ENCODE results near the gene ASB3. TPM values are rescaled to one million over a fixed set of nuclear protein-coding genes. Genes with fewer than 3 reads are reported as not detected.

Gene ASB3
- total and polyA plus RNA-seq, 11 donors, result 4.2 to 18.0 (median 9.7) TPM

GRCh38 chr2:53636109-53636508 lies 150.6 kb downstream of the ASB3 start:
- H3K4me3 ChIP-seq, result no peak overlapping the region
- TF ChIP-seq, protein P1, sequence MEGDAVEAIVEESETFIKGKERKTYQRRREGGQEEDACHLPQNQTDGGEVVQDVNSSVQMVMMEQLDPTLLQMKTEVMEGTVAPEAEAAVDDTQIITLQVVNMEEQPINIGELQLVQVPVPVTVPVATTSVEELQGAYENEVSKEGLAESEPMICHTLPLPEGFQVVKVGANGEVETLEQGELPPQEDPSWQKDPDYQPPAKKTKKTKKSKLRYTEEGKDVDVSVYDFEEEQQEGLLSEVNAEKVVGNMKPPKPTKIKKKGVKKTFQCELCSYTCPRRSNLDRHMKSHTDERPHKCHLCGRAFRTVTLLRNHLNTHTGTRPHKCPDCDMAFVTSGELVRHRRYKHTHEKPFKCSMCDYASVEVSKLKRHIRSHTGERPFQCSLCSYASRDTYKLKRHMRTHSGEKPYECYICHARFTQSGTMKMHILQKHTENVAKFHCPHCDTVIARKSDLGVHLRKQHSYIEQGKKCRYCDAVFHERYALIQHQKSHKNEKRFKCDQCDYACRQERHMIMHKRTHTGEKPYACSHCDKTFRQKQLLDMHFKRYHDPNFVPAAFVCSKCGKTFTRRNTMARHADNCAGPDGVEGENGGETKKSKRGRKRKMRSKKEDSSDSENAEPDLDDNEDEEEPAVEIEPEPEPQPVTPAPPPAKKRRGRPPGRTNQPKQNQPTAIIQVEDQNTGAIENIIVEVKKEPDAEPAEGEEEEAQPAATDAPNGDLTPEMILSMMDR (IDR thresholded peaks at IDR 0.05), result no peak
- TF ChIP-seq POLR2A (IDR thresholded peaks at IDR 0.05), result no peak
- 88 to 96% (median 94%) methylated on average over 4 of the region's 4 CpGs for WGBS, 4 donors
- ATAC-seq (no peak), DNase-seq (no peak)
- intact Hi-C loops (cut with DNase I), result no loop called here
- H3K27ac ChIP-seq, result no peak overlapping the region
- no peaks in the 10 kb centered on the region for H3K9me3 ChIP-seq
- H3K27me3 ChIP-seq, result no peaks in the 10 kb centered on the region
- H3K4me1 ChIP-seq, result no peaks in the 10 kb centered on the region
- H3K36me3 ChIP-seq, result no peaks in the 10 kb centered on the region

DNA sequence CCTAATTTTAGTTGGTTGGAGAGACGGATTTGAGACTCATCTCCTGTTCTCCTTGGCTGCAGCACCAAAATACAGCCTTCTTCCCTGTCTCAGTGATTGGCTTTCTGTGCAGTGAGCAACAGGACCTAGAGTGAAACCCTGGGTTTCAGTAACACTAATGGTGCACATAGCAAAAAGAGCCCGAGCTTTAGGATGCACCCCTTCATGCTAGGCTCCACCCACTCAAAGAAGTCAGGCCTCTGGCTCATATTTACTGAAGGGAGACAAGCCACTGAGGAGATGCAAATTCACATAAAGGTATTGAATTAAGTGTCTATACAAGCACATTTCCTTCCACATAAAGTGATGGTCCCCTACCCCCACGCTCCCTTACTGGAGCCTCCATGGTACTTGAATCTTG lies 151.1 kb downstream of the ASB3 start:
- Histone ChIP-seq H3K27ac (no peak overlapping the region), H3K9me3 (no peaks in the 10 kb centered on the region), H3K27me3 (no peaks in the 10 kb centered on the region), H3K4me1 (no peaks in the 10 kb centered on the region), H3K36me3 (no peaks in the 10 kb centered on the region), H3K4me3 (no peak overlapping the region)
- TF ChIP-seq POLR2A (IDR thresholded peaks at IDR 0.05), result no peak
- TF ChIP-seq, protein P1 (IDR thresholded peaks at IDR 0.05), result no peak
- DNase-seq, result no peak
- no peak for ATAC-seq
- WGBS, 4 donors, result 81 to 92% (median 88%) methylated on average over 3 of the region's 3 CpGs
- intact Hi-C loops (cut with DNase I), result no loop called here

DNA sequence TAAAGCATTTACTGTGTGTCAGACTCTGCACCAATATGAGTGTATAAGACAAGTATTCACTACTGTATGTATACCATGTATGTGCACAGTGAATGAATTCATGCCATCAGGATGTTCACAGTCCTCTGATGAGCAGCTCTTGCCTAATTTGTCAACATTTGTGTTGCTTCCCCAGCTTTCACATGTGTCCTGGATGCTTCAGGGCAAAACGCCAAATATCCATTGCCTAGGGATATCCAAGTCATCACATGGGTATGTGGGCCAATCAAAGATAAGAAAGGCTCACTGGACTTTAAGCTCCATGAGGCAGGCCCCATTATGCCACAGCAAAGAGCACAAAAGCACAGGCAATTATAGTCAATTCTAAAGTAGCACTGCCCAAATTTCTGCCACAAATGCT lies 153.3 kb downstream of the ASB3 start:
- no peak for DNase-seq
- Histone ChIP-seq H3K27me3 (no peaks in the 10 kb centered on the region), H3K9me3 (no peaks in the 10 kb centered on the region), H3K4me3 (no peak overlapping the region), H3K27ac (no peak overlapping the region), H3K36me3 (no peaks in the 10 kb centered on the region), H3K4me1 (no peaks in the 10 kb centered on the region)
- 71 to 89% (median 79%) methylated on average over 1 of the region's 1 CpG for WGBS, 4 donors
- TF ChIP-seq, protein P1 (IDR thresholded peaks at IDR 0.05), result no peak
- no peak for TF ChIP-seq POLR2A (IDR thresholded peaks at IDR 0.05)
- ATAC-seq, result no peak
- intact Hi-C loops (cut with DNase I), result no loop called here

- no peaks in the 10 kb centered on the region for H3K36me3 ChIP-seq
- no peaks in the 10 kb centered on the region for H3K4me1 ChIP-seq
- H3K4me3 ChIP-seq, result no peak overlapping the region
- H3K27ac ChIP-seq, result no peak overlapping the region
- no peaks in the 10 kb centered on the region for H3K27me3 ChIP-seq
- H3K9me3 ChIP-seq, result no peaks in the 10 kb centered on the region
- WGBS, 4 donors, result 31 to 68% (median 46%) methylated on average over 1 of the region's 1 CpG
- intact Hi-C loops (cut with DNase I), result no loop called here
- no peak for ATAC-seq
- no peak for TF ChIP-seq POLR2A (IDR thresholded peaks at IDR 0.05)
- DNase-seq, result no peak
Measured at GRCh38 chr2:53632714-53633113, 154.0 kb downstream of the ASB3 start.

DNA sequence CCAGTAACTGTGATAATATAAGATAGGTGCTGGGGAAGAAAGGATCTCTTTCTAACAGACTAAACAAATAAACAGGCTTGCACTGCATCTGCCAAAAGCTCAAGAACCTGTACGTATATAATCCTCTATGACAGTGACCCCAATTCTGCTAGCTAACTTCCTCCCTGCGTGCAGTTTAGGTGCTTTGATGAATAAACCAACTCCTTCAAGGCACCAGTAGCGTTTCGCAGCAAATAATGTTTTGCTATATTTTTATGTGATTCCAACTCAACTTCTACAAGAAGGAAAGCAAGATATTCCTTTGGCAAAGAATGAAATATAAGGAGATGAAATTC lies 154.7 kb downstream of the ASB3 start:
- DNase-seq (no peak), ATAC-seq (no peak)
- Histone ChIP-seq H3K27ac (no peak overlapping the region), H3K36me3 (no peaks in the 10 kb centered on the region), H3K9me3 (no peaks in the 10 kb centered on the region), H3K4me1 (no peaks in the 10 kb centered on the region), H3K27me3 (no peaks in the 10 kb centered on the region), H3K4me3 (no peak overlapping the region)
- 84 to 92% (median 90%) methylated on average over 4 of the region's 4 CpGs for WGBS, 4 donors
- TF ChIP-seq, protein P1 (IDR thresholded peaks at IDR 0.05), result no peak
- TF ChIP-seq POLR2A (IDR thresholded peaks at IDR 0.05), result no peak
- intact Hi-C loops (cut with DNase I), result no loop called here
